DOHH2 (cell line): Measurements from ENCODE around the gene LINC00305.

Experiments used
- EZH2phosphoT487 ChIP-seq: fragments of 200-600 bp; sonication (generic); IDR thresholded peaks from 2 replicates; pipeline ENCODE4 v1.6.1; 2017; ENCODE audit warnings: borderline replicate concordance, mild to moderate bottlenecking, antibody characterized with exemption, low read length, moderate library complexity, mixed read lengths
- TF ChIP-seq, protein P1 (sequence below): fragments of 200-600 bp; sonication (generic); IDR thresholded peaks from one replicate; pipeline ENCODE4 v1.5.1; 2014; ENCODE audit warnings: antibody characterized with exemption, mild to moderate bottlenecking, low read depth, low read length; ENCODE audit not compliant: poor library complexity, severe bottlenecking

- no peak for TF ChIP-seq EZH2phosphoT487
- TF ChIP-seq, protein P1, sequence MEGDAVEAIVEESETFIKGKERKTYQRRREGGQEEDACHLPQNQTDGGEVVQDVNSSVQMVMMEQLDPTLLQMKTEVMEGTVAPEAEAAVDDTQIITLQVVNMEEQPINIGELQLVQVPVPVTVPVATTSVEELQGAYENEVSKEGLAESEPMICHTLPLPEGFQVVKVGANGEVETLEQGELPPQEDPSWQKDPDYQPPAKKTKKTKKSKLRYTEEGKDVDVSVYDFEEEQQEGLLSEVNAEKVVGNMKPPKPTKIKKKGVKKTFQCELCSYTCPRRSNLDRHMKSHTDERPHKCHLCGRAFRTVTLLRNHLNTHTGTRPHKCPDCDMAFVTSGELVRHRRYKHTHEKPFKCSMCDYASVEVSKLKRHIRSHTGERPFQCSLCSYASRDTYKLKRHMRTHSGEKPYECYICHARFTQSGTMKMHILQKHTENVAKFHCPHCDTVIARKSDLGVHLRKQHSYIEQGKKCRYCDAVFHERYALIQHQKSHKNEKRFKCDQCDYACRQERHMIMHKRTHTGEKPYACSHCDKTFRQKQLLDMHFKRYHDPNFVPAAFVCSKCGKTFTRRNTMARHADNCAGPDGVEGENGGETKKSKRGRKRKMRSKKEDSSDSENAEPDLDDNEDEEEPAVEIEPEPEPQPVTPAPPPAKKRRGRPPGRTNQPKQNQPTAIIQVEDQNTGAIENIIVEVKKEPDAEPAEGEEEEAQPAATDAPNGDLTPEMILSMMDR = peak; percentile 20
These were observed 29.0 kb downstream of the LINC00305 start for GRCh38 chr18:64119916-64120315.
